Loucy (cell line): ENCODE measurements around the gene TLN1.

Source experiments
- H2AFZ ChIP-seq: fragments of 200-600 bp; sonication (generic); 2 replicates; pipeline ENCODE4 v1.6.0; 2016; ENCODE audit warnings: antibody characterized with exemption, mild to moderate bottlenecking, low read length, moderate library complexity
- H3F3A ChIP-seq: fragments of 200-600 bp; 2 replicates; pipeline ENCODE4 v1.6.0; 2016; ENCODE audit warnings: antibody characterized with exemption, low read depth, mild to moderate bottlenecking
- H3K27me3 ChIP-seq: fragments of 200-600 bp; sonication (generic); 2 replicates; pipeline ENCODE4 v1.6.1; 2014; ENCODE audit warnings: low read length, mild to moderate bottlenecking; ENCODE audit not compliant: insufficient read depth, poor library complexity, severe bottlenecking
- H3K36me3 ChIP-seq: fragments of 200-600 bp; sonication (generic); 2 replicates; pipeline ENCODE4 v1.6.1; 2016; ENCODE audit warnings: low read length; ENCODE audit not compliant: insufficient read depth
- H3K4me1 ChIP-seq: fragments of 200-600 bp; sonication (generic); 2 replicates; pipeline ENCODE4 v1.5.1; 2014; ENCODE audit warnings: low read length, mild to moderate bottlenecking; ENCODE audit not compliant: insufficient read depth, poor library complexity, severe bottlenecking
- H3K4me2 ChIP-seq: fragments of 200-600 bp; sonication (generic); 2 replicates; pipeline ENCODE4 v1.6.0; 2014; ENCODE audit warnings: antibody characterized with exemption, low read length, low read depth, mild to moderate bottlenecking; ENCODE audit not compliant: poor library complexity, severe bottlenecking
- H3K4me3 ChIP-seq: fragments of 200-600 bp; sonication (generic); 2 replicates; pipeline ENCODE4 v1.5.1; 2014; ENCODE audit warnings: low read length, mild to moderate bottlenecking, mixed read lengths; ENCODE audit not compliant: poor library complexity, severe bottlenecking
- H3K79me2 ChIP-seq: fragments of 200-600 bp; sonication (generic); 2 replicates; pipeline ENCODE4 v1.6.1; 2014; ENCODE audit warnings: low read length; ENCODE audit not compliant: insufficient read depth
- H3K9ac ChIP-seq: fragments of 200-600 bp; sonication (generic); 2 replicates; pipeline ENCODE4 v1.6.0; 2014; ENCODE audit warnings: mild to moderate bottlenecking, low read depth, low read length, moderate library complexity; ENCODE audit not compliant: poor library complexity, severe bottlenecking
- H3K9me2 ChIP-seq: fragments of 200-600 bp; sonication (generic); replicated peaks from 2 replicates; pipeline ENCODE4 v1.6.1; 2016; ENCODE audit warnings: low read depth, low read length, mixed read lengths
- H3K9me3 ChIP-seq: fragments of 200-600 bp; sonication (generic); 2 replicates; pipeline ENCODE4 v1.6.1; 2014; ENCODE audit warnings: mild to moderate bottlenecking, antibody characterized with exemption, low read length, low read depth; ENCODE audit not compliant: insufficient read depth
- H4K20me1 ChIP-seq: fragments of 200-600 bp; sonication (generic); 2 replicates; pipeline ENCODE4 v1.6.0; 2014; ENCODE audit warnings: antibody characterized with exemption, low read length, mild to moderate bottlenecking; ENCODE audit not compliant: insufficient read depth, poor library complexity, severe bottlenecking
- CTCF ChIP-seq: fragments of 200-600 bp; sonication (generic); conservative IDR thresholded peaks from 2 replicates; pipeline ENCODE4 v1.5.1; 2014; ENCODE audit warnings: mild to moderate bottlenecking, antibody characterized with exemption, low read length
- EZH2phosphoT487 ChIP-seq: fragments of 200-600 bp; IDR thresholded peaks from 2 replicates; pipeline ENCODE4 v1.6.1; 2018; ENCODE audit warnings: antibody characterized with exemption, mild to moderate bottlenecking, moderate library complexity, borderline replicate concordance

The TLN1 gene

DNA sequence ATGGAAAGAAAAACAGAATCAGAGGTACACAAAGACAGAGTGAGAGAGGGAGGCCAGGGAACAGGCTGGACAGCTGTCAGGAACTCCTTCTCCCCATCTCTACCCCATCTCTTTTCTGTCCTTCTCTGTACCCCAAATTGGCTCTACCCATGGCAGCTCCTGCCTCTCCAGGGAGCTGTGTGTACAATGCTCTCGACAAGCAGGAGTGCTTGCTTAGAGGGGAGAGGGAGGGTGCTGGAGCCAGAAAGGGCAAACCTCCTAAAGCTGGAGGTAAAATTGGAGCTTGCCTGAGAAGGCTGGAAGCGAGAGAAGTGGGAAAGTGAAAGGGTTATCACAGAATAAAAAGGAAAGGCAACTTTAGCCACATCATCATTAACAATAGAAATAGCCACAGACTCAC, 48.7 kb downstream of the TLN1 start:
- no peaks in the 10 kb centered on the region for H3K9me2 ChIP-seq
- no peak overlapping the region for H3K4me3 ChIP-seq
- H2AFZ ChIP-seq: no peak overlapping the region
- H4K20me1 ChIP-seq: no peaks in the 10 kb centered on the region
- H3K79me2 ChIP-seq: no peaks in the 10 kb centered on the region
- no peaks in the 10 kb centered on the region for H3K9me3 ChIP-seq
- H3K4me1 ChIP-seq: no peaks in the 10 kb centered on the region
- no peaks in the 10 kb centered on the region for H3K27me3 ChIP-seq
- H3F3A ChIP-seq: no peaks in the 10 kb centered on the region
- H3K9ac ChIP-seq: no peak overlapping the region
- no peaks in the 10 kb centered on the region for H3K36me3 ChIP-seq
- no peak for TF ChIP-seq EZH2phosphoT487
- no peak for TF ChIP-seq CTCF
- H3K4me2 ChIP-seq: no peak overlapping the region

- Histone ChIP-seq H3K9ac (no peak overlapping the region), H2AFZ (no peak overlapping the region), H3F3A (no peaks in the 10 kb centered on the region), H3K27me3 (no peaks in the 10 kb centered on the region), H3K79me2 (no peaks in the 10 kb centered on the region), H4K20me1 (no peaks in the 10 kb centered on the region), H3K9me3 (no peaks in the 10 kb centered on the region), H3K36me3 (no peaks in the 10 kb centered on the region), H3K9me2 (no peaks in the 10 kb centered on the region), H3K4me1 (no peaks in the 10 kb centered on the region), H3K4me3 (no peak overlapping the region), H3K4me2 (no peak overlapping the region)
- TF ChIP-seq EZH2phosphoT487 (no peak), CTCF (no peak)
These were observed 49.3 kb downstream of the TLN1 start for GRCh38 chr9:35682520-35683315.

DNA sequence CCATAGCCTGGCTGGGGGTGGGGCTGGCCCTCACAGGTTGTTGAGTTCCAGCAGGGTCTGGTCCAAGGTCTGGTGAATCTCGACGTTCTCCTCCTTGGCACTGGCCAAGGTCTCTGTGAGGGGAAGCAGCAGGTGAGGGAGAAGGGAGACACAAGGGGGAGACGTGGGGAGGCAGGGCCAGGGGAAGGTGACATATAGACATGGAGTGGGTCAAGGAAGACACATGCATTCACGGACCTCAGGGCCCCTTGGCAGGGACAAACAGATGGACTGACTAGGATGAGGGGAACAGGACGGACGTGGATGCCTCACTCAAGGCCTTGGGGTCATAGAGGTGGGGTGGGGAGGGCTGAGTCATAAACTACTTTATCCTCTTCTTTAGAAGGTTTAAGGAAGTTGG, 49.9 kb downstream of the TLN1 start:
- H3K4me2 ChIP-seq: no peak overlapping the region
- H3K79me2 ChIP-seq: no peaks in the 10 kb centered on the region
- no peaks in the 10 kb centered on the region for H3K9me3 ChIP-seq
- no peaks in the 10 kb centered on the region for H3K27me3 ChIP-seq
- H3K9me2 ChIP-seq: no peaks in the 10 kb centered on the region
- H3K9ac ChIP-seq: no peak overlapping the region
- no peaks in the 10 kb centered on the region for H3F3A ChIP-seq
- H3K4me1 ChIP-seq: no peaks in the 10 kb centered on the region
- H3K4me3 ChIP-seq: no peak overlapping the region
- no peak overlapping the region for H2AFZ ChIP-seq
- TF ChIP-seq CTCF: no peak
- TF ChIP-seq EZH2phosphoT487: no peak
- H3K36me3 ChIP-seq: no peaks in the 10 kb centered on the region
- no peaks in the 10 kb centered on the region for H4K20me1 ChIP-seq
